Measurements from ENCODE around the gene GPR107.

DNA sequence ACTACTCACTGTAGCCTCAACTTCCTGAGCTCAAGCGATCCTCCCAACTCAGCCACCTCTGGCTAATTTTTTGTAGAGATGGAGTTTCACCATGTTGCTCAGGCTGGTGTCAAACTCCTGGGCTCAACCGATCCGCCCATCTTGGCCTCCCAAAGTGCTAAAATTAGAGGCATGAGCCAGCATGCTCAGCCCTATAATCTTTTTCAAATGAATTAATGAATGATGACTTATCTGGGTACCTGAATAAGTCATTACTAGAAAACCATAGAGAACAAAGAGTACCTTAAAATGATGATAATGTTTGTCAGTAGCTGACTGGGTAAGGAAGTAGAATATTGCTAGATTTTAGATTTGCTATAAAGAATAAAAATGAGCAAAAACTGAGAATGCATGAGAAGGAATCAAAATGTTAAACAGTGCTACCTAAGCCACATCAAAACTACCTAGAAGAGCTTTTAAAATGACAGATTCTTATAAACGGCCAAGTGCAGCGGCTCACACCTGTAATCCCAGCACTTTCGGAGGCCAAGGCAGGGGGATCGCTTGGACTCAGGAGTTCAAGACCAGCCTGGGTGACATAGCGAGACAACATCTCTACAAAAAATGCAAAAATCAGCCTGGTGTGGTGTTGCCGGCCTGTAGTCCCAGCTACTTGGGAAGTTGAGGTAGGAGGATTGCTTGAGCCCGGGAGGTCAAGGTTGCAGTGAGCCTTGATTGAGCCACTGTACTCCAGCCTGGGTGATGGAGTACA lies 24.3 kb upstream of the GPR107 start:
- TF ChIP-seq, protein P1, sequence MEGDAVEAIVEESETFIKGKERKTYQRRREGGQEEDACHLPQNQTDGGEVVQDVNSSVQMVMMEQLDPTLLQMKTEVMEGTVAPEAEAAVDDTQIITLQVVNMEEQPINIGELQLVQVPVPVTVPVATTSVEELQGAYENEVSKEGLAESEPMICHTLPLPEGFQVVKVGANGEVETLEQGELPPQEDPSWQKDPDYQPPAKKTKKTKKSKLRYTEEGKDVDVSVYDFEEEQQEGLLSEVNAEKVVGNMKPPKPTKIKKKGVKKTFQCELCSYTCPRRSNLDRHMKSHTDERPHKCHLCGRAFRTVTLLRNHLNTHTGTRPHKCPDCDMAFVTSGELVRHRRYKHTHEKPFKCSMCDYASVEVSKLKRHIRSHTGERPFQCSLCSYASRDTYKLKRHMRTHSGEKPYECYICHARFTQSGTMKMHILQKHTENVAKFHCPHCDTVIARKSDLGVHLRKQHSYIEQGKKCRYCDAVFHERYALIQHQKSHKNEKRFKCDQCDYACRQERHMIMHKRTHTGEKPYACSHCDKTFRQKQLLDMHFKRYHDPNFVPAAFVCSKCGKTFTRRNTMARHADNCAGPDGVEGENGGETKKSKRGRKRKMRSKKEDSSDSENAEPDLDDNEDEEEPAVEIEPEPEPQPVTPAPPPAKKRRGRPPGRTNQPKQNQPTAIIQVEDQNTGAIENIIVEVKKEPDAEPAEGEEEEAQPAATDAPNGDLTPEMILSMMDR (IDR thresholded peaks at IDR 0.05), result no peak
- TF ChIP-seq, protein P2, sequence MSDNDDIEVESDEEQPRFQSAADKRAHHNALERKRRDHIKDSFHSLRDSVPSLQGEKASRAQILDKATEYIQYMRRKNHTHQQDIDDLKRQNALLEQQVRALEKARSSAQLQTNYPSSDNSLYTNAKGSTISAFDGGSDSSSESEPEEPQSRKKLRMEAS (CRISPR knock-in tag; IDR thresholded peaks at IDR 0.05), result no peak
- TF ChIP-seq SP1 (CRISPR knock-in tag; conservative IDR thresholded peaks at IDR 0.05) (no peak), RELA (CRISPR knock-in tag; IDR thresholded peaks at IDR 0.05; ENCODE audit: borderline replicate concordance) (no peak), CREM (CRISPR knock-in tag; IDR thresholded peaks at IDR 0.05) (no peak), FOXP1 (CRISPR knock-in tag; IDR thresholded peaks at IDR 0.05; ENCODE audit: borderline replicate concordance) (no peak), JUN (CRISPR knock-in tag; IDR thresholded peaks at IDR 0.05) (no peak)
- TF ChIP-seq, protein P3, sequence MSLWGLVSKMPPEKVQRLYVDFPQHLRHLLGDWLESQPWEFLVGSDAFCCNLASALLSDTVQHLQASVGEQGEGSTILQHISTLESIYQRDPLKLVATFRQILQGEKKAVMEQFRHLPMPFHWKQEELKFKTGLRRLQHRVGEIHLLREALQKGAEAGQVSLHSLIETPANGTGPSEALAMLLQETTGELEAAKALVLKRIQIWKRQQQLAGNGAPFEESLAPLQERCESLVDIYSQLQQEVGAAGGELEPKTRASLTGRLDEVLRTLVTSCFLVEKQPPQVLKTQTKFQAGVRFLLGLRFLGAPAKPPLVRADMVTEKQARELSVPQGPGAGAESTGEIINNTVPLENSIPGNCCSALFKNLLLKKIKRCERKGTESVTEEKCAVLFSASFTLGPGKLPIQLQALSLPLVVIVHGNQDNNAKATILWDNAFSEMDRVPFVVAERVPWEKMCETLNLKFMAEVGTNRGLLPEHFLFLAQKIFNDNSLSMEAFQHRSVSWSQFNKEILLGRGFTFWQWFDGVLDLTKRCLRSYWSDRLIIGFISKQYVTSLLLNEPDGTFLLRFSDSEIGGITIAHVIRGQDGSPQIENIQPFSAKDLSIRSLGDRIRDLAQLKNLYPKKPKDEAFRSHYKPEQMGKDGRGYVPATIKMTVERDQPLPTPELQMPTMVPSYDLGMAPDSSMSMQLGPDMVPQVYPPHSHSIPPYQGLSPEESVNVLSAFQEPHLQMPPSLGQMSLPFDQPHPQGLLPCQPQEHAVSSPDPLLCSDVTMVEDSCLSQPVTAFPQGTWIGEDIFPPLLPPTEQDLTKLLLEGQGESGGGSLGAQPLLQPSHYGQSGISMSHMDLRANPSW (CRISPR knock-in tag; conservative IDR thresholded peaks at IDR 0.05; ENCODE audit: low read depth), result no peak
- TF ChIP-seq, protein P4, sequence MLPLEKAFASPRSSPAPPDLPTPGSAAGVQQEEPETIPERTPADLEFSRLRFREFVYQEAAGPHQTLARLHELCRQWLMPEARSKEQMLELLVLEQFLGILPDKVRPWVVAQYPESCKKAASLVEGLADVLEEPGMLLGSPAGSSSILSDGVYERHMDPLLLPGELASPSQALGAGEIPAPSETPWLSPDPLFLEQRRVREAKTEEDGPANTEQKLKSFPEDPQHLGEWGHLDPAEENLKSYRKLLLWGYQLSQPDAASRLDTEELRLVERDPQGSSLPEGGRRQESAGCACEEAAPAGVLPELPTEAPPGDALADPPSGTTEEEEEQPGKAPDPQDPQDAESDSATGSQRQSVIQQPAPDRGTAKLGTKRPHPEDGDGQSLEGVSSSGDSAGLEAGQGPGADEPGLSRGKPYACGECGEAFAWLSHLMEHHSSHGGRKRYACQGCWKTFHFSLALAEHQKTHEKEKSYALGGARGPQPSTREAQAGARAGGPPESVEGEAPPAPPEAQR (CRISPR knock-in tag; IDR thresholded peaks at IDR 0.05), result no peak
- TF ChIP-seq, protein P5, sequence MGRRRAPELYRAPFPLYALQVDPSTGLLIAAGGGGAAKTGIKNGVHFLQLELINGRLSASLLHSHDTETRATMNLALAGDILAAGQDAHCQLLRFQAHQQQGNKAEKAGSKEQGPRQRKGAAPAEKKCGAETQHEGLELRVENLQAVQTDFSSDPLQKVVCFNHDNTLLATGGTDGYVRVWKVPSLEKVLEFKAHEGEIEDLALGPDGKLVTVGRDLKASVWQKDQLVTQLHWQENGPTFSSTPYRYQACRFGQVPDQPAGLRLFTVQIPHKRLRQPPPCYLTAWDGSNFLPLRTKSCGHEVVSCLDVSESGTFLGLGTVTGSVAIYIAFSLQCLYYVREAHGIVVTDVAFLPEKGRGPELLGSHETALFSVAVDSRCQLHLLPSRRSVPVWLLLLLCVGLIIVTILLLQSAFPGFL (CRISPR knock-in tag; IDR thresholded peaks at IDR 0.05; ENCODE audit: borderline replicate concordance), result no peak
- TF ChIP-seq, protein P6, sequence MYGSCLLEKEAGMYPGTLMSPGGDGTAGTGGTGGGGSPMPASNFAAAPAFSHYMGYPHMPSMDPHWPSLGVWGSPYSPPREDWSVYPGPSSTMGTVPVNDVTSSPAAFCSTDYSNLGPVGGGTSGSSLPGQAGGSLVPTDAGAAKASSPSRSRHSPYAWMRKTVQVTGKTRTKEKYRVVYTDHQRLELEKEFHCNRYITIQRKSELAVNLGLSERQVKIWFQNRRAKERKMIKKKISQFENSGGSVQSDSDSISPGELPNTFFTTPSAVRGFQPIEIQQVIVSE (CRISPR knock-in tag; IDR thresholded peaks at IDR 0.05; ENCODE audit: borderline replicate concordance), result no peak

All from WTC11 (cell line).